ENCODE results near the gene OVCA2. TPM values are rescaled to one million over a fixed set of nuclear protein-coding genes. Genes with fewer than 3 reads are reported as not detected.
A peak's percentile ranks its signal among the peaks of the same experiment; 100 is the strongest.

OVCA2 gene
- total RNA-seq, 1 experiment from 2014 or later, result 24.6 TPM

DNA sequence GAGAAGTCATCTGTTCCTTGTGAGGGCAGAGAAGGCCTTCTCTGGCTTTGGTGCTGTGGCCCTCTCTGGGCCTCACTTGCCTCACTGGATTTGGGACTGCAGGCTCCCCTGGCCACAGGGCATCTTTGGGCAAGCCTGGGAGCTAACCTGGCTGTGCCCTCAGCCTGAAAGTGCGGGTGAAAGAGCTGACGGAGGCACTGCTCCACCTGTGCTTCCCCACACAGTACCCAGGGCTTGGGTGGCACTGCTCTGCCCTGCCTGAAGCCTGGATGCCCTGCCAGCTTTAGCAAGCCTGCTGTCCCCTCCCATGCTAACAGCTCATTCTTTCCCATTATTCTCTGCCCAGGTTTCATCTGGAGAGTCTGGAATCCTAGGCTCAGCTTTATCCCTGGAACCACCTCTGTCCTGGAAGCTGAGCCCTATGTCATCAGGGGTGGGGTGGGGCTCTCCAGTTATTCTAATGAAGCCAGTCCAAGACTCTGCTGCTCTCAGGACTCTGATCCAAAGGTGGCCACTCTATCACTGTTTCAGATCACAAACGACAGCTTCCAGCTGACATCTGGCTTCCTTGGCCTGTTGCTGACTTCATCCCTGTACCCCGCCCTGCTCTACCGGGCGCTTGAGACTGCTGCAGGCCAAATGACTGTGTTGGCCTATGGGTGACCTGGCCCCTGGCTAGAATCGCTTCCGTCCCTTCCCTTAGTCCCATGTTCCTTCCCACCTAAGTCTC, 42.4 kb downstream of the OVCA2 start:
- no peaks in the 10 kb centered on the region for H3K4me1 ChIP-seq (ENCODE audit: insufficient read depth, low read length)
- H3K23me2 ChIP-seq (ENCODE audit: insufficient read length, low read depth, low read length, poor library complexity, severe bottlenecking), result no peaks in the 10 kb centered on the region
- WGBS (ENCODE audit: extremely low coverage, insufficient read length, low lambda C conversion rate), result no CpG with 5 or more reads among the region's 8 CpGs
- H4K20me1 ChIP-seq (ENCODE audit: control insufficient read depth, insufficient read depth, insufficient read length), result no peaks in the 10 kb centered on the region
- Mint-ChIP-seq H3K27ac (peak overlapping the region in 2 of 3 experiments; percentile 5 to 50; a peak in 2 of 7 replicates), H3K36me3 (ENCODE audit: insufficient read depth in 1 of 3, low read depth in 3 of 3) (peaks cover 0 to 32% (median 15%) of the 10 kb centered on the region in 3 experiments; a peak in 4 of 7 replicates), H3K4me3 (no peak overlapping the region), H3K9me3 (no peaks in the 10 kb centered on the region), H3K4me1 (peaks cover 3 to 4% of the 10 kb centered on the region in 2 experiments), H3K27me3 (ENCODE audit: low read depth) (no peaks in the 10 kb centered on the region; the same call in 1 of the 2 replicates)
- no peak overlapping the region for H4K91ac ChIP-seq (ENCODE audit: insufficient read length, low read depth, low read length)
- H3K9ac ChIP-seq (ENCODE audit: extremely low read depth, insufficient read length, low read length), result no peak overlapping the region
- H3K9me3 ChIP-seq (ENCODE audit: control insufficient read depth, low read depth, low read length), result no peaks in the 10 kb centered on the region
- no peak overlapping the region for H3K56ac ChIP-seq (ENCODE audit: insufficient read length, low read depth, low read length)
- H2AK5ac ChIP-seq (ENCODE audit: insufficient read length, low read length), result no peak overlapping the region
- no peak overlapping the region for H4K5ac ChIP-seq (ENCODE audit: insufficient read length, low read depth, low read length)
- no peak overlapping the region for H2BK20ac ChIP-seq (ENCODE audit: low read depth, low read length, poor library complexity, severe bottlenecking)
- no peaks in the 10 kb centered on the region for H3K79me2 ChIP-seq (ENCODE audit: insufficient read depth, low read length)
- no peak overlapping the region for H2AFZ ChIP-seq (ENCODE audit: low read length)
- no peak for DNase-seq
- no peak overlapping the region for H2BK120ac ChIP-seq (ENCODE audit: low read depth, low read length, poor library complexity, severe bottlenecking)
- H3K27ac ChIP-seq (ENCODE audit: insufficient read length, low read depth, low read length), result no peak overlapping the region
- H2BK5ac ChIP-seq (ENCODE audit: insufficient read length, low read length), result no peak overlapping the region
- H2BK15ac ChIP-seq (ENCODE audit: low read depth, low read length), result no peak overlapping the region
- no peak overlapping the region for H3K23ac ChIP-seq (ENCODE audit: insufficient read length, low read depth, low read length)
- H3K79me1 ChIP-seq (ENCODE audit: insufficient read depth, low read depth, low read length, poor library complexity, severe bottlenecking), result no peaks in the 10 kb centered on the region
- no peaks in the 10 kb centered on the region for H3K27me3 ChIP-seq (ENCODE audit: insufficient read depth, low read length)
- H2BK12ac ChIP-seq (ENCODE audit: insufficient read length, low read depth, low read length), result no peak overlapping the region
- H3K4ac ChIP-seq (ENCODE audit: low read depth, low read length), result no peak overlapping the region
- H3K18ac ChIP-seq (ENCODE audit: insufficient read length, low read depth, low read length), result no peak overlapping the region
- H4K8ac ChIP-seq (replicated peaks; ENCODE audit: insufficient read length, low read depth, low read length), result no peak overlapping the region
- TF ChIP-seq, protein P1, sequence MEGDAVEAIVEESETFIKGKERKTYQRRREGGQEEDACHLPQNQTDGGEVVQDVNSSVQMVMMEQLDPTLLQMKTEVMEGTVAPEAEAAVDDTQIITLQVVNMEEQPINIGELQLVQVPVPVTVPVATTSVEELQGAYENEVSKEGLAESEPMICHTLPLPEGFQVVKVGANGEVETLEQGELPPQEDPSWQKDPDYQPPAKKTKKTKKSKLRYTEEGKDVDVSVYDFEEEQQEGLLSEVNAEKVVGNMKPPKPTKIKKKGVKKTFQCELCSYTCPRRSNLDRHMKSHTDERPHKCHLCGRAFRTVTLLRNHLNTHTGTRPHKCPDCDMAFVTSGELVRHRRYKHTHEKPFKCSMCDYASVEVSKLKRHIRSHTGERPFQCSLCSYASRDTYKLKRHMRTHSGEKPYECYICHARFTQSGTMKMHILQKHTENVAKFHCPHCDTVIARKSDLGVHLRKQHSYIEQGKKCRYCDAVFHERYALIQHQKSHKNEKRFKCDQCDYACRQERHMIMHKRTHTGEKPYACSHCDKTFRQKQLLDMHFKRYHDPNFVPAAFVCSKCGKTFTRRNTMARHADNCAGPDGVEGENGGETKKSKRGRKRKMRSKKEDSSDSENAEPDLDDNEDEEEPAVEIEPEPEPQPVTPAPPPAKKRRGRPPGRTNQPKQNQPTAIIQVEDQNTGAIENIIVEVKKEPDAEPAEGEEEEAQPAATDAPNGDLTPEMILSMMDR (conservative IDR thresholded peaks at IDR 0.05), result no peak
- no peak overlapping the region for H3K4me2 ChIP-seq (ENCODE audit: insufficient read depth, insufficient read length, low read length)
- no peak overlapping the region for H3K14ac ChIP-seq (ENCODE audit: insufficient read depth, low read length)
- no peak overlapping the region for H3T11ph ChIP-seq (ENCODE audit: low read length)

All from H9 (cell line).